K562 (cell line): ENCODE measurements around the gene IGLL1. TPM values are rescaled to one million over a fixed set of nuclear protein-coding genes. Genes with fewer than 3 reads are reported as not detected.
A peak's percentile ranks its signal among the peaks of the same experiment; 100 is the strongest.
"Not testable (repeated sequence)": the region's sequence is repeated elsewhere in the genome, so short reads cannot be mapped to it uniquely, and the experiment has no call there.

Experiments used
- ATAC-seq: fragments of 200-7000 bp; cut with Tn5 transposase; 3 replicates; pipeline ENCODE4 v1.9.1; 2020; ENCODE audit warnings: moderate library complexity
- BruUV-seq: library from RNA; stranded (reverse); fragments of 400-500 nt; replicated peaks from 2 replicates; lab custom pipeline; 2021; lab: Mats Ljungman, UMichigan
- CTCF ChIA-PET: fragments of 300-600 bp; formaldehyde crosslinking; extraction: SDS; loops from one replicate; lab custom pipeline; 2021; ENCODE audit warnings: low intra/inter-chr PET ratio; lab: Yijun Ruan, JAX
- POLR2A ChIA-PET: fragments of 300-600, 350-650 bp; sonication (Branson Sonifier 250); formaldehyde crosslinking; extraction: SDS; loops from one replicate; lab custom pipeline; 2021; ENCODE audit warnings: antibody characterized with exemption, inconsistent platforms; lab: Yijun Ruan, JAX
- DNase-seq, 4 experiments: peaks; one replicate each; pipeline versions ENCODE4 v3.0.0 to v3.0.0-alpha.2; 2011 to 2018; ENCODE audit warnings: low spot score in 3 of 4, mixed read lengths in 3 of 4; ENCODE audit errors: extremely low read depth in 1 of 4
- FAIRE-seq: peaks from 2 replicates; lab custom pipeline; 2011; peaks lifted over from hg19 to GRCh38; lab: Jason Lieb, UNC
- H2AFZ ChIP-seq: 2 replicates; pipeline ENCODE4 v1.6.0; 2011; ENCODE audit warnings: low read depth, low read length, control low read depth, inconsistent platforms
- H3K27ac ChIP-seq: fragments of 200-600 bp; 3 replicates; pipeline ENCODE4 v1.8.0; 2011; ENCODE audit warnings: low read depth, mild to moderate bottlenecking, control low read depth, inconsistent platforms, low read length, moderate library complexity, mixed read lengths; ENCODE audit errors: extremely low read depth
- H3K27me3 ChIP-seq, 2 experiments: fragments of 300-600 bp in 1 of 2; 2 replicates in 1 of 2; 3 replicates in 1 of 2; pipeline versions ENCODE4 v1.6.0 to v1.8.0; 2011; ENCODE audit warnings: inconsistent platforms in 2 of 2, low read length in 2 of 2, mild to moderate bottlenecking in 1 of 2, mixed read lengths in 1 of 2, moderate library complexity in 1 of 2; ENCODE audit not compliant: control insufficient read depth in 2 of 2, insufficient read depth in 2 of 2
- H3K36me3 ChIP-seq: fragments of 300-600 bp; 3 replicates; pipeline ENCODE4 v1.8.0; 2011; ENCODE audit warnings: mild to moderate bottlenecking, low read length, inconsistent platforms; ENCODE audit not compliant: control insufficient read depth, insufficient read depth
- H3K4me1 ChIP-seq, 2 experiments: fragments of 200-600 bp in 1 of 2; replicated peaks in 1 of 2; 2 replicates in 1 of 2; 3 replicates in 1 of 2; pipeline versions ENCODE4 v1.5.1 to v1.8.0; 2011; ENCODE audit warnings: inconsistent platforms in 2 of 2, low read length in 2 of 2, mild to moderate bottlenecking in 1 of 2, mixed read lengths in 1 of 2, moderate library complexity in 1 of 2; ENCODE audit not compliant: control insufficient read depth in 2 of 2, insufficient read depth in 2 of 2
- H3K4me2 ChIP-seq: 2 replicates; pipeline ENCODE4 v1.6.1; 2011; ENCODE audit warnings: low read length, control low read depth, inconsistent platforms, mixed read lengths; ENCODE audit not compliant: insufficient read depth
- H3K4me3 ChIP-seq: fragments of 200-600 bp; sonication (generic), shearing (Covaris generic); 2 replicates; pipeline ENCODE4 v1.5.1; 2016; ENCODE audit warnings: control low read depth, inconsistent platforms
- H3K79me2 ChIP-seq: fragments of 200-600 bp; 3 replicates; pipeline ENCODE4 v1.8.0; 2011; ENCODE audit warnings: low read length, inconsistent platforms; ENCODE audit not compliant: control insufficient read depth, insufficient read depth
- H3K9ac ChIP-seq, 2 experiments: 2 replicates each; pipeline versions ENCODE4 v1.6.0 to v1.6.1; 2011; ENCODE audit warnings: low read depth in 2 of 2, low read length in 2 of 2, control low read depth in 1 of 2, inconsistent platforms in 1 of 2, mild to moderate bottlenecking in 1 of 2, mixed read lengths in 1 of 2; ENCODE audit not compliant: insufficient read depth in 1 of 2
- H3K9me1 ChIP-seq: one replicate; pipeline ENCODE4 v1.6.0; 2011; ENCODE audit warnings: inconsistent platforms, mild to moderate bottlenecking, low read length, moderate library complexity; ENCODE audit not compliant: control insufficient read depth, insufficient read depth
- H3K9me3 ChIP-seq: replicated peaks from 2 replicates; pipeline ENCODE4 v1.5.1; 2011; ENCODE audit warnings: low read depth, low read length, inconsistent platforms; ENCODE audit not compliant: control insufficient read depth, insufficient read depth
- H4K20me1 ChIP-seq: replicated peaks from 2 replicates; pipeline ENCODE4 v1.6.1; 2011; ENCODE audit warnings: low read length, inconsistent platforms, mixed read lengths; ENCODE audit not compliant: control insufficient read depth, insufficient read depth
- BCOR ChIP-seq: fragments of 450-650 bp; IDR thresholded peaks from 2 replicates; pipeline ENCODE4 v1.6.1; 2016
- HMG20A ChIP-seq: fragments of 450-650 bp; formaldehyde crosslinking; conservative IDR thresholded peaks from 2 replicates; pipeline ENCODE4 v1.4.0; 2020; ENCODE audit warnings: mild to moderate bottlenecking, mixed read lengths
- KDM1A ChIP-seq, 2 experiments: fragments of 450-650 bp; IDR thresholded peaks; 2 replicates each; pipeline ENCODE4 v1.6.1; 2016; ENCODE audit warnings: mild to moderate bottlenecking in 2 of 2
- RBM25 ChIP-seq: fragments of 200-400 bp; formaldehyde crosslinking; IDR thresholded peaks from 2 replicates; pipeline ENCODE4 v1.6.1; 2018; ENCODE audit warnings: low read length, low read depth, moderate library complexity; ENCODE audit not compliant: severe bottlenecking
- RCOR1 ChIP-seq, 2 experiments: IDR thresholded peaks; 2 replicates each; pipeline ENCODE4 v1.6.1; 2012; ENCODE audit warnings: low read depth in 2 of 2, low read length in 2 of 2, borderline replicate concordance in 1 of 2, improper control_type of control experiment in 1 of 2
- WGBS: fragments of 100-300 bp; shearing (Covaris generic); methylation state at CpG from one replicate; pipeline ENCODE4 v1.1.6; 2016; ENCODE audit warnings: low coverage, mixed read lengths; ENCODE audit not compliant: insufficient coverage; ENCODE audit errors: missing lambda C conversion rate; 5-methylcytosine and 5-hydroxymethylcytosine counted together
- in situ Hi-C: fragments of 300-500 bp; cut with MboI; formaldehyde crosslinking; loops from 4 replicates; pipeline ENCODE4 v1.15.0; 2018; ENCODE audit warnings: inconsistent platforms, mixed read lengths
- intact Hi-C: fragments of 100-400 bp; cut with micrococcal nuclease; formaldehyde crosslinking; loops from 2 replicates; pipeline ENCODE4 v1.14.2; 2022
- polyA plus RNA-seq, 8 experiments: library from polyadenylated mRNA; depleted of rRNA in 4 of 8; stranded (reverse) in 5 of 8; unstranded in 3 of 8; fragments of >200 nt; fragmentation: Nextera tagmentation in 2 of 8; fragmentation: Illumina TruSeq in 1 of 8; extraction: Ambion mirVana in 2 of 8; extraction: Trizol in 1 of 8; gene quantifications; 2 replicates each; pipeline versions ENCODE4 v1.2.1 to v1.2.3, GENCODE V29; 2011 to 2014; ENCODE audit warnings: inconsistent platforms in 1 of 8, missing spikeins in 1 of 8
- total RNA-seq, 7 experiments: library from RNA; depleted of rRNA in 6 of 7; stranded (reverse); fragments of >200 nt in 6 of 7; fragmentation: Illumina TruSeq in 2 of 7; extraction: Trizol in 2 of 7; gene quantifications; 2 replicates each; pipeline versions ENCODE4 v1.2.1 to v1.2.3, GENCODE V29; 2011 to 2021; ENCODE audit warnings: low replicate concordance in 1 of 7

IGLL1 gene
- total and polyA plus RNA-seq, 9 of the 15 experiments (the other 6 are each of a cell fraction or from before 2014, with no cell fraction given): 0.10 to 0.32 (median 0.20) TPM; not detected in 6

- no peak overlapping the region for H3K9ac ChIP-seq
Measured at GRCh38 chr22:23598805-23599518, 18.9 kb upstream of the IGLL1 start.

GRCh38 chr22:23597576-23598268 lies 17.6 kb upstream of the IGLL1 start:
- H3K27me3 ChIP-seq, H2AFZ ChIP-seq, H3K9me1 ChIP-seq, POLR2A ChIA-PET, CTCF ChIA-PET, BruUV-seq, H3K4me2 ChIP-seq, H3K4me1 ChIP-seq, H3K9ac ChIP-seq, H3K36me3 ChIP-seq, DNase-seq, H3K79me2 ChIP-seq, intact Hi-C loops, H4K20me1 ChIP-seq, H3K4me3 ChIP-seq, H3K27ac ChIP-seq, H3K9me3 ChIP-seq: not testable (repeated sequence)
- in situ Hi-C loops: loop anchor here (5.0 to 25.0 kb wide), 4 partner anchors 53 to 1835 kb away; no protein-coding TSS in a partner anchor
- ATAC-seq: peak; percentile 64
- WGBS: 38% methylated on average over 3 of the region's 7 CpGs
- peak; percentile 23 for FAIRE-seq

More at GRCh38 chr22:23598805-23599518, 18.9 kb upstream of the IGLL1 start:
- ATAC-seq (no peak), DNase-seq (no peak), FAIRE-seq (no peak)
- in situ Hi-C loops (loop anchor here (5.0 to 25.0 kb wide), 4 partner anchors 54 to 1833 kb away; no protein-coding TSS in a partner anchor), intact Hi-C loops (no loop called here)
- H3K27me3 ChIP-seq: peaks cover 0 to 3% of the 10 kb centered on the region in 2 experiments; a peak in 2 of 5 replicates
- TF ChIP-seq KDM1A (IDR thresholded peaks at IDR 0.05) (0 out of 4 replicates have a peak, but pooled peaks of 1 of the 2 experiments have one; percentile 16), HMG20A (no peak), RCOR1 (IDR thresholded peaks at IDR 0.05; ENCODE audit: borderline replicate concordance in 1 of 2, low read depth in 2 of 2, low read length in 2 of 2) (0 out of 4 replicates have a peak, but pooled peaks of 1 of the 2 experiments have one; percentile 12), BCOR (peak; percentile 75), RBM25 (peak; percentile 73)
- no peak overlapping the region for H3K4me2 ChIP-seq
- H3K4me3 ChIP-seq: no peak overlapping the region
- no TSS peak for BruUV-seq
- ChIA-PET CTCF (no interaction called here), POLR2A (interaction anchor here (0.6 kb wide), 1 partner anchor 251 kb away, joined by 3 read pairs; no protein-coding TSS in a partner anchor)
- no peaks in the 10 kb centered on the region; a peak in 1 of 5 replicates for H3K4me1 ChIP-seq
- H3K9me3 ChIP-seq: no peaks in the 10 kb centered on the region
- no peaks in the 10 kb centered on the region for H3K79me2 ChIP-seq
- 29% methylated on average over 8 of the region's 9 CpGs for WGBS
- no peak overlapping the region for H3K27ac ChIP-seq
- no peaks in the 10 kb centered on the region for H3K36me3 ChIP-seq
- no peaks in the 10 kb centered on the region for H3K9me1 ChIP-seq
- H4K20me1 ChIP-seq: no peaks in the 10 kb centered on the region
- H2AFZ ChIP-seq: no peak overlapping the region
